GM19328 (cell line): ENCODE measurements around the gene WDFY4.

Source experiments
- ATAC-seq: cut with Tn5 transposase; IDR thresholded peaks from one replicate; pipeline ENCODE4 v1.9.1; 2021; ENCODE audit warnings: mild to moderate bottlenecking, moderate library complexity; ENCODE audit not compliant: unreplicated experiment

Gene WDFY4

DNA sequence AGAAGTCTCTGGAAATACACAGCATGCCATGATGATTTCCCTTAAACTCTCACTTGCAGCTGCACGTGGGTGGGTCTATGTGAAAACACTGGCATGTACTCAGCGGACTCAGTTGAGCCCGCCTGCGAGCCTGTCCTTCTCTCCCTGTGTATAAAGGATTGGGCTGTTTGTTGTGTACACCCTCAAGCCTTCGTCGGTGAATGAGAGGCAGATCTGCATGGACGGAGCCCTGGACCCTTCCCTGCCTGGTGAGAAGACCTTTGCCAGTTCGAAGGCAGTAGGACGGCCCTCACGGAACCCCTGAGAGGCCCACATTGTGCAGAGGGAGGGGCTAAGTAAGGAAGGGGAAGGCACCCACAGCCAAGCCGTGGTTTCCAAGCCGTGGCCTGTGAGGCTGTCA, 121.2 kb downstream of the WDFY4 start:
- ATAC-seq: no peak

DNA sequence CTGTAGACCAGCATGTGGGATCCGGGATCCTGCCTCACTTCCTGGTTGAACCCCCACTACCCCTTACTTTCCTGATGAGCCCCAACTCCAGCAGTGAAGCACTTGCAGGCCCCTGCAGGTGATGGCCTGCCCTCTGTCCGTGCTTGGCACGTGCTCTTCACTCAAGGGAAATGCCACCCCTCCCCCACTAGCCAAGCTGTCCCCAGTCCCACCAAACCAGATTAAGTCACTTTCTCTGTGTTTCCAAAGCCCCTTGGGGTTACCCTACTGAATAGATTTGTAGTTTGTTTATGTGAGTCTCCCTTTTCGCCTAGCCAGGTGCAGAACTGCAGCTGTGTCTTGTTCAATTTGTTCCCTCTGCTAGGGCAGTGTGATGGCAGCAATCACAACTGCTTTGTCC, 121.7 kb downstream of the WDFY4 start:
- ATAC-seq: no peak

DNA sequence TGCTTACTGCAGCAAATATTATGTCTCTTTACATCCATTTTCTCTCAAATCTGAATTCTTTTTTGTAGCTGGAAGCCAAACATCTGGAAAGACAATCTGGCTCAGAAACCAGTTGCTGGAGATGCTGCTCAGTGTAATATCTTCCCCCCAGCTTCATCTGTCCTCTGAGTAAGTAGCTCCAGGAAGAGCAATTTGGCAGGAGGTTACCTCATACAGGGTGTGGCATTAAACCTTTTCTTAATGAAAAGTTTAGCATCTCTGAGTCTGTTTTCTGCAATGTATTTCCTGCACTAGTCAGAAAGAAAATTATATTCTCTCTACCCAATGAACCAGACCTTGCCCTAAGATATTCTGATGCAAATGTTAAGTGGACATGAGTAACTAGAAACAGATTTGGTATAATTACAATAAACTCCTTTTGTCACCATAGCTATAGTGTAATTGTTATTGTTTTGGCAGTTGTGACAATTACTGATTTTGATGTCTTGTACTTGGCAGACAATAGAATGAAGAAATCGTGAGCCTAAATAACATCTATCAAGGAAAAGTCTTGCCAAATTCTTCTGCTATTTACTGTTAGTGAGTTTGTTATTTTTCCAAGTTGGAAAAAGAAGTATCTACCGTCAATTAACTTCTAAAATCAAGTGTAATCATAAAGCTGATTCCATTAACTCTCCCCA, 123.3 kb downstream of the WDFY4 start:
- no peak for ATAC-seq

DNA sequence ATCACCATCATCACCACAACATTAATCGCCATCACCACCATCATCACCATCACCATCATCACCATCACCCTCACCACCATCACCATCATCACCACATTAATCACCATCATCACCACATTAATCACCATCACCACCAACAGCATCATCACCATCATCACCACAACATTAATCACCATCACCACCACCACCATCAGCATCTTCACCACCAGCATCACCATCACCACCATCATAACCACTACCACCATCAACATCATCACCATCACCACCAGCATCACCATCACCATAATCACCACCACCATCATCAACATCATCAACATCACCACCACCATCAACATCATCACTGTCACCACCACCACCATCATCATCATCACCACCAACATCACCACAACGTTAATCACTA, 124.6 kb downstream of the WDFY4 start:
- no peak for ATAC-seq

DNA sequence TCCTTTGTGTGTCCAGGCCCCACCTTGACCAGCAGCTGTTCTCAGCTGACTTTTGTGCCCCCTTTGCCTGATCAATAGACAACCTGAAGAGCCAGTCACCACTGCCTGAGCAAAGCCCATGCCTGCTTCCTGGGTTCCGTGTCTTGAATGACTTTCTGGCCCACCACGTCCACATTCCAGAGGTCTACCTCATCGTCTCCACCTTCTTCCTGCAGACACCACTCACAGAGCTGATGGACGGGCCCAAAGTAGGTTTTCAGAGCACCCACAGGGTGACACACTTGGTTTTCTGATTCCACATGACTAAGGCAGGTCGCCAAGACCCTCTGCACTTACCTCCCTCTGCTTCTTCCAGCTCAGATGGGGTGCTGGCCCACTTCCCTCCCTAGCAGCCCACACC, 126.8 kb downstream of the WDFY4 start:
- no peak for ATAC-seq

DNA sequence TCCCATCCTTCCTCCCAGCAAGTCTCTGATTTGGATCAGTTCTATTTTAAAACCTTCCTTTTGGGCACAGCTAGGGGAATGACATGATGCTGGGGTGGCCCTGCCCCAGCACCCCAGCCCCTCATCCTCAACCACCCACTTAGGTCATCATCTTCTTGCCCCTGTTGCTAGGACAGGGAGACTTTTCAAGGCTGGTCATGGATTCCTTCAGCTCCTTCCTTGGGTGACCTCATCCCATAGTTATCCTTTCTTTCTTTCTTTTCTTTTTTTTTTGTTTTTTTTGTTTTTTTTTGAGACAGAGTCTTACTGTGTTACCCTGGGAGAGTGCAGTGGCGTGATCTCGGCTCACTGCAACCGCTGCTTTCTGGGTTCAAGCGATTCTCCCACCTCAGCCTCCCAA, 127.2 kb downstream of the WDFY4 start:
- ATAC-seq: no peak

DNA sequence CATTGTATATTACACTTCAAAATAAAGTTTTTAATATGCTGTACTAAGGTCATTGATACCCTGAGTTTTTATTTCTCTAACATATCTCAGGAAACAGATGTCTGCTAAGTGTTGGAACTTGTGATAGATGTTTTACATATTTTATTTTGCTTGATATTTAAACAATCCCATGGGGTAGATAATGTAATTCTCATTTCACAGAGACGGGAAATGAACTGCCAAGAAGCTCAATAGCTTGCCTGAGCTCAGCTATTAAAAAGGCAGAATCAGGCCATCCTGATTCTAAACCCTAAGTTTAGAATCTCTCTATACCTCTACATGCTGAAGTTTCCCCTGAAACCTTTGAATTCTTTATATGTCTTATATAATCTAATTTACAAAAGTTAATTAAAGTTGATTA, 128.6 kb downstream of the WDFY4 start:
- ATAC-seq: no peak

DNA sequence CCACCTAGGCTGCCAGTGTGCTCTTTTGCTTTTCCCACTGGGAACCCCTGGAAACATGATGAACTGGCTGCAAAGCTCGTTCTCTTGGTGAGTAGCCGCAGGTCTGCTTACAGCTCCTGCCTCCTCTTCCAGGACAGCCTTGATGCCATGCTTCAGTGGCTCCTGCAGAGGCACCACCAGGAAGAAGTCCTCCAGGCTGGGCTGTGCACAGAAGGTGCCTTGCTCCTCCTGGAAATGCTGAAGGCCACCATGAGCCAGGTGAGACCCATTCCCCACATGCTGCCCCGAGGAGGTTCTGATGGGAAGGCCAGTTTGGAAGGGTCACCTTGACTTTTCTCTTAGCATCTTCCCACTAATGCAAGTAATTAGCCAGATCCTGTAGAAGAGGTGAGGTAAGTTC, 129.2 kb downstream of the WDFY4 start:
- ATAC-seq: no peak

DNA sequence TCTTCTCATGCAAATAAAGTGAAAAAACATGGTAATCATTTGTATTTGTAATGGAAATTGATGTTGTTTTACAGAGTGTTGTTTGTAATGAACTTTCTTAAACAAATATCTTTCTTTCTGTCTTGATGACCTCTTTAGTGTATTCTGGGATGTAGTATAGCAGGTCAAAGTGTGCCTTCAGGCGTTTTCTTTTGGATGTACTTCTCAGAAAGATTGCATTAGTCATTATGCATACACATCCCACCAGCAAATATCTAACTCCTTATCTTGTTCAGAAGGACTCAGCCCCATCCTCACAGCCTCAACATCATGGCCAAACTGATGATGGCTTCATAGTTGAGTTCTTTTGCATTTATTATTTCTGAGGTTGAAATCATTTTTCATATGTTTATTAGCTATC, 130.3 kb downstream of the WDFY4 start:
- no peak for ATAC-seq

DNA sequence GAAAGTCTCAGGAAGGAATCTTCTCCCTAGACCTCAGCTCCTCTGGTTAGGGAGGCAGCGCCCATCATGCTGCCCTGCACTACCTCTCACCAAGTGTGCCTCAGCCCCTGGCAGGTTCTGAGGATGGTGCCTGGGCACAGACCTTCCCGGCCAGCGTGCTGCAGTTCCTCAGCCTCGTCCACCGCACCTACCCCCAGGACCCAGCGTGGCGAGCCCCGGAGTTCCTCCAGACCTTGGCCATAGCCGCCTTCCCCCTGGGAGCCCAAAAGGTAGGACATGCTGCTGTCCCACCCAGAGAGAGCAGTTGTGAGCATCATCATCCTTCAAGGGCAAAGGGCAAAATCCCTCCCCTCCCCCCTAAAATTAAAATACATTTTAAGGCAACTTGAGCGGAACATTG, 132.5 kb downstream of the WDFY4 start:
- no peak for ATAC-seq

DNA sequence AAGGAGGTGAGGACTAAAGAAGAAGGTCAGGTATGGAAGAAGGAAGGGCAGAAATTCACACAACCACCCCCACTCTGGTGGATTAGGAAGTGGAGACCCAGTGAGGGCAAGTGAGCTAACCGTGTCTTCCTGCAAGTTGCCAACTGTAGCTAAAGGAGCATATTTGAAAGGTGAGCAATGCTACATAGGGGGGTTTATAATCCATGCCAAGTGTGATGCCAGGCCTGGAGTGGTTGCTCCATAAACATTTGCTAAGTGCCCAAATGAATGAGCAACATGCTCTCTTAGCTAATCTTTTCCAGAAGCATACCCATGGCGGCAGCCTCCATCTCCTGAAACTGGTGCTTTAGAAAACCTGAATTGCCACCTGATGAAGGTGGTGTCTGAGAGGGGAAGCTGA, 133.4 kb downstream of the WDFY4 start:
- ATAC-seq: no peak

DNA sequence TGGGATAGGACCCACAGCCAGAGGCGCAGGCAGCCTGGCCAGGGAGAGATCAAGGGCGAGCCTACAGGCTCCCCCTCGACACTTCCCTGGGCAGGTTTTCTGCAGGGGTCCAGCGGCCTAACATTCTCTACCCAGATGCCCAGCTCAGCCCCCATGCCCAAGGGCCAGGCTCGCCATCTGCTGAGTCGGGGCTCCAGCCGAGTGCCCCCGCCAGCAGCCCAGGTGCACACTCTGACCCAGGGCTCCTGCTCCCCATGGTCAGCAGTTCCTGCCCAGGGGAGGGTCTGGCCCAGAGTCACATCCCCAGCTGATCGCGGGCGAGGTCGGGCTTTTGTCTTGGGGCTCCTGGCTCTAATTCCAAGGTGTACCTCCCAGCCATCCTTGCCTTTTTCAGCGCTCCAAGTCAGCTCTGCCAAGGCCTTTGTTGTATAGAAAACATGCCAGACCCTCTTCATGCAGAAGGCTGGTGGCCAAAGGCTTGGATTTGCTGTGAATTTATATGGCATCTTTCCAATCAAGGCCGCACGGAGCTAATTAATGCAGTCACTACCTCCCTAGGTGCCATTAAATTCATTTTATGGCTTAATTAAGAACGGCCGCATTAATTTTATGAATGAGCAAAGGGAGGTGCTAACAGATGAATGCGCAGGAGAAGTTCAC, 134.3 kb downstream of the WDFY4 start:
- ATAC-seq: no peak

DNA sequence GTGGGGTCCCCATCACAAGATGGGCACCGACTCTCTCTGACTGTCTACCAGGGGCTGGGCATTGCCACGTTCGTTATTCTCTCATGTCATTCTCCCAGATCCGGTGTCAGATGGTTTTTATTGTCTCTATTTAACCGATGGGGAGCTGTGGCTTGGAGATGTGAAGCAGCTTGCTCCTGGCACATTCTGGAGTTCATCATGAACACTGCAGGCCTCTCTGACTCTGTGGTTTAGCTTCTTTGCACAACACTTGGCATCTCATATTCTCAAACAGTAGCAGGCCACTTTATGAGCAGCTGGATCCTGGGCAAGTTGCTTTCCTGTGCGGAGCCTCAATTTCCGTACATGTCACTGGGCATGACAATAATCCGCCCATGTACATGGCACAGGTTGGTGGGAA, 135.1 kb downstream of the WDFY4 start:
- ATAC-seq: no peak

DNA sequence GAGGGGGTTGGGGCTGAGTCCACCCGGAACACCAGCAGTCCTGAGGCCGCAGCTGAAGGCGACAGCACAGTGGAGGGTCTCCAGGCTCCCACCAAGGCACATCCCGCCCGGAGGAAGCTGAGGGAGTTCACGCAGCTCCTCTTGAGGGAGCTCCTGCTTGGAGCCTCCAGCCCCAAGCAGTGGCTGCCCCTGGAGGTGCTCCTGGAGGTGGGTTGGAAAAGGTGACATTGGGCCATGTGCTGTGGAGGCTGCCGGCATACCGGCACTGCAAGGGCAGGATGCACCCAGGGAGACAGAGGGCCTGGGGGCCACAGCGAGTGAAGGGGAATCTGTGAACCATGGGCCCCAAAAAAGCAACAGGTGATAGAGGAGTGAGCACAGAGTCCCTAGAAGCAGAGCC, 135.6 kb downstream of the WDFY4 start:
- ATAC-seq: no peak

DNA sequence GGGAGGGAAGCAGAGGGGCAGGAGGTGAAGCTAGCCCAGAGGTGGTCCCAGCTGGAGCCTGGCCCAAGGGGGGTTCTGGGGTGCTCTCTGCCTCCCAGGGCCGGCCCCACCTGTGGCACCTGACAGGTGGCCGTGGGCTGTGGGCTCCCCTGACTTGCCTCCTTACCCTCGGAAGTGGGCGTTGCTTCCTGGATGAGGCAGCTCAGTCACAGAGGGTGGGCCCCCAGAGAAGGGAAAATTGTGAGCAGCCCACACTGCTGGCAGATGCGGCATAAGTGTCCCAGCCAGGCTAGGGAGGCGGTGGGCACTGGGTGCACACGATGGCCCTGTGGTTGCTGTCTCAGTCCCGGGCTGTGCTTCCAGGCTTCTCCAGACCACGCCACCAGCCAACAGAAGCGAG, 136.0 kb downstream of the WDFY4 start:
- ATAC-seq: no peak

DNA sequence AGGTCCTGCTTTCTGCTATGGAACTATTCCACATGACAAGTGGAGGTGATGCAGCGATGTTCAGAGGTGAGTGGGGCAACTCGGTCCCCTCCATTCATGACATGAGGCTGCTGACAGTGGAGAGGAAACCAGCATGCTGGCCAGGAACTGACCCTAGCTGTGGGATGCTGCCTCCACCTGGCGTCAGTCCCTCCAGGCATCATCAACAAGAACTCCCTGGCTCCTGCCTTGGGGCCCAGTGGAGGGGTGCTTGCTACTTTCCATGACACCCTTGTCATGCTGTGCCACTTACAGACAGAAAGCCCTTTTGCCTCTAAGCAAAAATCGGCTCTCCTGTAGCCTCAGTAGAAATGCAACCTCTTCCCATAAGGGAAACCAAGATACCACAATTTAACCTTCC, 136.4 kb downstream of the WDFY4 start:
- no peak for ATAC-seq

DNA sequence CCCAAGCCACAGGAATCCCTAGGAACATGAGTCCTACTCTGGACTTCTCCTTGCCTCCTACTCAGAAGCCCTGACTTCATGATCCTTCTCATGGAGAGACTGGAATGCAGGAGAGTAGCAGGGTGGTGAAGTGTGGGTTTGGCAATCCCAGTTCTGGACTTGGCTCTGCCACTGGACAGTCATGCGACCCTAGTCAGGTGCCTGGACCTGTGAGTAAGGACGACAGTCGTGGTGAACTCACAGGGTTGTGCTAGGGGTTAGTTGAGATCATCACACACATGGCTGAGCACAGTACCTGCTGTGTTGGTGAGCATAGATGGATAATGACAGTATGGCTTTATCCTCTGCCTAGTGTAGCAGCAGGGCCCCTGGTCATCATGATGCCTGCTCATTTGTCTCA, 137.0 kb downstream of the WDFY4 start:
- ATAC-seq: no peak

DNA sequence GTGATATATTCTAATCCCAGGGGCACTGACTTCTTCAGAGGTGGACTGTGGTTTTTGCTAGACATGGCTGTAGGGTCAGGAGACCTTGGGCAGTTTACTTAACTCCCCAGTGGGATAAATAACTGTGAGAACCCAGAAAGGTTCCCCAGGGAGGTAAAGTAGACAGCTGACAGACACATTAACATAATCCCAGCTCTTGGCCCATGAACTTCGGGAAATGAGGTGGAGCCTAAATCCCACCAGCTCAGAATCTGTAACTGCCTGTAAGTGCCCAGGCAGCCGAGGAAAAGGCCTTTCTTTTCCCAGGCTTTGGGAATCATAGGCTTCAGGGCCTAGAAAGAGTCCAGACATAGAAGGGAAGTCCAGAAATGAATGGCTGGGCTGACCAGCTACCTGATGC, 149.0 kb downstream of the WDFY4 start:
- no peak for ATAC-seq

DNA sequence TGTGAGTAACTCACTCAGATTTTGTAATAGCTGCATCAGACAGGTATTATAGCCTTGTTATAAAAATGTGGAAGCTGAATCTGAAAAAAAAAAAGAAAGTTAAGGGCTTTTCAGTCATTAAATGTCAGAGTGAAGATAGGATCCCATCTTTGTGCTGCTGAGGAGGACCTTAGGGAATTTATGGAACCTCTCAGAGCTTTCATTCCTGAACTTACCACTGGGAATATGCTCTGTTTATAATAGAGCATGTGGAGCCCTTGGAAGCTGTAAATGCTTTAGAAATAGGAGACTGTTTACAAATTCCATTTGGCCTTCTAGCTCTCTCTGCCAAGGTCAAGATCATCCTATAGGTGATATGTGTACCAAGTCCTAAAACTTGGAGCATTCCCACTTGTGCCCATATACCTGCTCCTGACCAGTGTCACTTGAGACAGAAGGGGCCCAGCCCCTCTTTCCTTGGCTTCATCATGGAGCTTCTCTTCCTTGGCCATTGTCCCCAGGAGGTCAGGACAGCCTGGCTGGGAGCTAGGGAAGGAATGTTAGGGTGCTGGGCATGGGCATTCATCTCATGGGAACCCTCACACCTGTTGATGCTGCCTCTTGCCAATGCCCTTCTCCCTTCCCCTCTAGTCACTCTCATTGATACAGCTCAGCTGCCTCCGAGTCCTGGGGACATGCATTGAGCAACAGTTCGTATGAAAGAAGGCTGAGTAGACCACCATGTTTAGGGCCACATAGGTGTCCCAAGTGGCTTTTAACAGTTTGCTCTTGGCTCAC, 149.7 kb downstream of the WDFY4 start:
- ATAC-seq: no peak

DNA sequence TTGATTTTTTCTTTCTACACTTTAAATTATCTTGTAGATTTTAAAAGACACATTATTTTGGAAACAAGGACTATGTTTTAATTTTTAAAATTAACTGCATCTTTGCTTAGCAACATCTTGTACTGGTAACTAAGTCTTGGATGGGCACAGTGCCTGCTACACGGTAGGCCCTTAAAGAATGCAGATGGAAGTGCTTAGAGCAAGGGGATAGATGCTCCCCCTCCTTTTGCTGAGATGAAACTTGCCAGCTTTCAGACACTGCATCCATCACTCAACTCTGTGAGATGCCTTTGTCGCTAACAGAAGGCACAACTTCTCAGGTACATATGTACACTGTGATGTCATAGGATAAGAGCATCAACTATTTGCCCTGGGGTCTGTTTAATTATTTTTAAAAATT, 151.1 kb downstream of the WDFY4 start:
- no peak for ATAC-seq

DNA sequence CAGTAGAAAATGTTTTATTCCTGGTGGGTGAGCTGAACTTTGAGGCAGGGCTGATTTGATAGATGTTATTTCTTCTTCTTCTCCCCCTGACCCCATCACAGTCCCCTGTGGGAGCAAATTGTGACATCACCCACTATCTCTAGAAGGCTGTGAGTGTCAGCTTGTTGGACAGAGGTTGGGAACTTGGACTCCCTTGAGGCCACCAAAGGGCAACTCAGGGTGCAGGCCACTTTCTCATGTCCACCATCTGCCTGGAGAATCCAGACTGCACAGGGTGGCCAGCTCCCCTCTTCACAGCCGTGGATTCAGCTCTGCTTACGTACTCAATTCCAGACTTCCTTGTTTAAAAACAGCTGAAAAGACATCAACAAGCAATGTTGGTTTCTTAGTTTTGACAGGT, 151.9 kb downstream of the WDFY4 start:
- no peak for ATAC-seq

DNA sequence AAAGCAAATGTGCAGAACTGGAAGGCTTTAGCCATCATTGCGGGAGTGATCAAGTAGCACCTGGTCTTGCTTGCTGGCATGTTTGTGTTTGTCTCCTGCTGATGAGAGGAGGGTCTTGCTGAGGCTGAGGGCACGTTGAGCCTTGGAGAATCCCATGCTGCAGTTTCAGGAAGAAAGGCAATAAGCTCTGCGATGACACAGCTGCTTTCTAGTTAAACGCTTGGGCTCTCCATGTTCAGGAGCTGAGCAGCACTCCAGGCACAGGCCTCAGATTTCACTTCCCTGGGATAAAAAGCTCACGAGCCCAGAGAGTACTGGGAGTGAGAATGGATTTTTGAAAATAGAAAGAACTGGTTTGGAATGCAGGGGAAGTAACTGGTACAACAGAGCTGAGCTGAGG, 154.2 kb downstream of the WDFY4 start:
- no peak for ATAC-seq
